GM12875 (cell line): Measurements from ENCODE around the gene SHTN1.

ENCODE experiments used
- H3K4me3 ChIP-seq: one replicate; pipeline ENCODE4 v1.5.1; 2011; ENCODE audit warnings: low read depth, low read length, control low read depth
- CTCF ChIP-seq: IDR thresholded peaks from 2 replicates; pipeline ENCODE4 v1.5.1; 2011; ENCODE audit warnings: low read depth, mild to moderate bottlenecking, control low read depth, inconsistent platforms, low read length, moderate library complexity, borderline replicate concordance; ENCODE audit not compliant: insufficient read depth

The SHTN1 gene

GRCh38 chr10:116831790-116832189 lies 173.2 kb downstream of the SHTN1 start:
- no peak overlapping the region for H3K4me3 ChIP-seq
- no peak for TF ChIP-seq CTCF
